ENCODE results near the gene ZDHHC7.

Gene ZDHHC7

GRCh38 chr16:85005285-85006069 is 5.9 kb downstream of the ZDHHC7 start:
- Histone ChIP-seq H3K27me3 (no peaks in the 10 kb centered on the region), H3K9me3 (no peaks in the 10 kb centered on the region), H3K4me1 (ENCODE audit: control insufficient read depth in 1 of 2, insufficient read depth in 1 of 2, low read depth in 1 of 2, low read length in 1 of 2) (peaks cover 56 to 60% of the 10 kb centered on the region in 2 experiments), H3K36me3 (no peaks in the 10 kb centered on the region), H3K4me3 (ENCODE audit: low read depth in 1 of 2, low read length in 1 of 2) (no peak overlapping the region), H3K27ac (no peak overlapping the region)
- no peak for TF ChIP-seq CTCF (IDR thresholded peaks at IDR 0.05)

DNA sequence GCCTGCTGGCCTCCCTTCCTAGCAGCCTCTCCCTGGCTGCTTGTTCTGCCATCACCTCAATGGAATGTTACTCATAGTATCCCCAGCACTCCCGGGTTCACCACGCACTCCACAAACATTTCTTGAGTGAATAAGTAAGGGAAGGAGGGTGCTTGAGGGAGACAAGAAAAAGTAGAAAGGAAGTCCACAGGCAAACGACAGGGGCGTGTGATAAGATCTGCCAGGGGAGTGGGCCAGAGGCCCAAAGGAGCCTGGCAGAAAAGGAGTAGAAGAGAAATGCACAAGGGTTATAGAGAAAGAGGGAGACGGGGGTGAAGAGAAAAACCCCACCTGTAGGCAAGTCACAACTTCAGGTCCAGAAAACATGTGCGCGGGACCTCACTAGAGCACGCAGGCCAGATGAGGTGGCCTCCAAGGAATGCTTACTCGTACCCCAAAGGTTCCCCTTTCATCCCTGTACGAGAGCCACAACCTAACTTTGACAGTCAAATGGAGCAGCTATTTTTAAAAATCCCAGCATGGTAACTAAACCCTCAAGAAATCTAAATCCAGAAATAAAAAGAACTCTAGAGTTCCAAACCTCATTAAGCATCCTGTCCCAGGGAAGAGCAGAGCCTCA is 6.6 kb downstream of the ZDHHC7 start:
- peaks cover 49 to 52% of the 10 kb centered on the region in 2 experiments for H3K4me1 ChIP-seq (ENCODE audit: control insufficient read depth in 1 of 2, insufficient read depth in 1 of 2, low read depth in 1 of 2, low read length in 1 of 2)
- no peak overlapping the region for H3K27ac ChIP-seq
- H3K9me3 ChIP-seq: no peaks in the 10 kb centered on the region
- peaks cover 5% of the 10 kb centered on the region for H3K36me3 ChIP-seq
- H3K4me3 ChIP-seq (ENCODE audit: low read depth in 1 of 2, low read length in 1 of 2): no peak overlapping the region
- TF ChIP-seq CTCF (IDR thresholded peaks at IDR 0.05): no peak
- H3K27me3 ChIP-seq: no peaks in the 10 kb centered on the region

DNA sequence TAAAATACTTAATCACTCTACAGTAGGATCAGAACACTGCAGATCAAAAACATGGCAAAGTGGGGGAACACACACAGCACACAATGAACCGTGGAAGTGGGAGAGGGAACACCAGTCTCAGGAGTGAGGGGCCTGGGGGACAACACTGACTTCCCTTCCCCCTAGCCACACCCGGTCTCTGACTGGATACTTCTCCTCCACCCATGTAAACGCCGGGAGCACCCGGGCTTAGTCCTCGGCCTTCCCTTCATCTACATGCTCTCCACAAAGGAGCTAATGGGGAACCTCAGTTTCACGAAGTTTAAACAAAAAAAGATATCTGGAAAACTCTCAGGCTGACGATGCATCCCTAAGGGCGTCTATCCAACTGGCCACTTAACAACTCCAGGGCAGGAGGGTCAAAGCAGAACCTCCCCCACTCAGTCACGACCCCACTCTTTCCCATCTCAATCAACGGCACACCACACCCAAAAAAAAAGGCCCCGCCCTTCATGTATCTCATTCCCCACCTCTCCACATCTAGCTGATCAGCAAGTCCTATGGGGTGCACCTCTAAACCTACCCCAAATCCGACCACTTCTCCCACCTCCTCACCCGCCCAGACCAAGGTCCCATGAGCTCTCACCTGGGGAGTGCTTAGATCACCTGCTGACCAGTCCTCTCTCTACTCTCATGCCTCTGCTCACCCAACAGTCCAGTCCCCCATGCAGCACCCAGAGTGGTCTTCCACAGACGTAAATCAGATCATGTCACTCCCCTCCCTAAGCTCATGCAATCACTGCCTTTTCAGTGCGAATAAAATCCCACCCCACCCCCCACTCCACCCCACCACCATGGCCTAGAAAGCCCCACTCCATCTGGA is 7.4 kb downstream of the ZDHHC7 start:
- Histone ChIP-seq H3K4me3 (ENCODE audit: low read depth in 1 of 2, low read length in 1 of 2) (no peak overlapping the region), H3K4me1 (ENCODE audit: control insufficient read depth in 1 of 2, insufficient read depth in 1 of 2, low read depth in 1 of 2, low read length in 1 of 2) (peaks cover 43 to 45% of the 10 kb centered on the region in 2 experiments), H3K36me3 (peaks cover 9% of the 10 kb centered on the region), H3K27ac (peak overlapping the region; percentile 79), H3K9me3 (no peaks in the 10 kb centered on the region), H3K27me3 (no peaks in the 10 kb centered on the region)
- no peak for TF ChIP-seq CTCF (IDR thresholded peaks at IDR 0.05)

DNA sequence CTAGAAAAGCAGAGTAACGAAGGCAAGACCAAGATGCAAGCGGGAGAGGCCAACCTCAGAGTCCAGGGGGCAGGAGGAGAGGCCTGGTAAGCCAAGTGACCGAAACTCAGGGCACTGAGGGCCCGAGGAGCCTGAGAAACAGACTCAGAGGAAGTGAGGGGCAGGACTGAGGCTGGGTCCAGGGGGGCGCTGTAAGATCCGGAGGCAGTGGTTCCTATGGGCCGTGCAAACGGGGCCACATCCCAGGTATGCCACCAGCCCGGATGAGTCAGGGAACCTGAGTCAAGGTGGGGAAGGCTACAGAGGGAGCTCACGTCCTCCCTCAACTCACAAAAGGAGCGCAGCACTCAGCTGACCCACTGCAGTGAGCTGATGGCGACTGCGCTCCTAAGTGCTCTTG is 8.3 kb downstream of the ZDHHC7 start:
- Histone ChIP-seq H3K27me3 (no peaks in the 10 kb centered on the region), H3K36me3 (peaks cover 9% of the 10 kb centered on the region), H3K4me1 (ENCODE audit: control insufficient read depth in 1 of 2, insufficient read depth in 1 of 2, low read depth in 1 of 2, low read length in 1 of 2) (peaks cover 37 to 39% of the 10 kb centered on the region in 2 experiments), H3K9me3 (no peaks in the 10 kb centered on the region), H3K4me3 (ENCODE audit: low read depth in 1 of 2, low read length in 1 of 2) (peak overlapping the region; percentile 24 to 32), H3K27ac (peak overlapping the region; percentile 79)
- TF ChIP-seq CTCF (IDR thresholded peaks at IDR 0.05): no peak

GRCh38 chr16:85002608-85003007 is 8.7 kb downstream of the ZDHHC7 start:
- no peak for TF ChIP-seq CTCF (IDR thresholded peaks at IDR 0.05)
- H3K4me3 ChIP-seq (ENCODE audit: low read depth in 1 of 2, low read length in 1 of 2): peak overlapping the region; percentile 24 to 32
- no peaks in the 10 kb centered on the region for H3K9me3 ChIP-seq
- peaks cover 32 to 34% of the 10 kb centered on the region in 2 experiments for H3K4me1 ChIP-seq (ENCODE audit: control insufficient read depth in 1 of 2, insufficient read depth in 1 of 2, low read depth in 1 of 2, low read length in 1 of 2)
- H3K36me3 ChIP-seq: peaks cover 9% of the 10 kb centered on the region
- H3K27me3 ChIP-seq: no peaks in the 10 kb centered on the region
- H3K27ac ChIP-seq: peak overlapping the region; percentile 79
